Activated B cell treated with CpG ODN at 0.5 μM for 24 hours (primary cell): ENCODE results near the gene ICE2. TPM values are rescaled to one million over a fixed set of nuclear protein-coding genes. Genes with fewer than 3 reads are reported as not detected.

Experiments
- ATAC-seq: fragments of 200-7000 bp; cut with Tn5 transposase; one replicate; pipeline ENCODE4 v1.10.0; 2021; ENCODE audit warnings: low read depth, mild to moderate bottlenecking, moderate library complexity
- CTCF ChIA-PET: fragments of 350-600 bp; sonication (Branson Sonifier 250); formaldehyde crosslinking; loops from one replicate; lab custom pipeline; 2021; ENCODE audit warnings: antibody characterized with exemption; lab: Charles Lee
- POLR2A ChIA-PET: fragments of 350-600 bp; sonication (Branson Sonifier 250); formaldehyde crosslinking; loops from one replicate; lab custom pipeline; 2021; ENCODE audit warnings: antibody characterized with exemption; lab: Charles Lee
- DNase-seq: peaks from one replicate; pipeline ENCODE4 v3.0.0; 2022
- H3K27ac Mint-ChIP-seq: one replicate; pipeline ENCODE4 v1.8.0; 2020; ENCODE audit warnings: mixed read lengths
- H3K27me3 Mint-ChIP-seq: one replicate; pipeline ENCODE4 v1.8.0; 2021; ENCODE audit warnings: mixed read lengths
- H3K36me3 Mint-ChIP-seq: one replicate; pipeline ENCODE4 v1.8.0; 2021; ENCODE audit warnings: low read depth, mixed read lengths
- H3K4me1 Mint-ChIP-seq: one replicate; pipeline ENCODE4 v1.8.0; 2021; ENCODE audit warnings: mixed read lengths
- H3K4me3 Mint-ChIP-seq: one replicate; pipeline ENCODE4 v1.8.0; 2020; ENCODE audit warnings: mild to moderate bottlenecking, mixed read lengths
- H3K9me3 Mint-ChIP-seq: one replicate; pipeline ENCODE4 v1.8.0; 2020; ENCODE audit warnings: mixed read lengths
- CTCF ChIP-seq: fragments of 200-600 bp; IDR thresholded peaks from one replicate; pipeline ENCODE4 v1.8.0; 2022; ENCODE audit warnings: antibody characterized with exemption, mild to moderate bottlenecking
- intact Hi-C: fragments of 100-400 bp; cut with micrococcal nuclease; formaldehyde crosslinking; loops from one replicate; pipeline ENCODE4 v1.15.1; 2024
- total RNA-seq: library from RNA; stranded (reverse); gene quantifications from 2 replicates; pipeline ENCODE4 v1.2.3, GENCODE V29; 2022

ICE2 gene
- total RNA-seq, 1 donor from 2014 or later: 78.0 TPM

DNA sequence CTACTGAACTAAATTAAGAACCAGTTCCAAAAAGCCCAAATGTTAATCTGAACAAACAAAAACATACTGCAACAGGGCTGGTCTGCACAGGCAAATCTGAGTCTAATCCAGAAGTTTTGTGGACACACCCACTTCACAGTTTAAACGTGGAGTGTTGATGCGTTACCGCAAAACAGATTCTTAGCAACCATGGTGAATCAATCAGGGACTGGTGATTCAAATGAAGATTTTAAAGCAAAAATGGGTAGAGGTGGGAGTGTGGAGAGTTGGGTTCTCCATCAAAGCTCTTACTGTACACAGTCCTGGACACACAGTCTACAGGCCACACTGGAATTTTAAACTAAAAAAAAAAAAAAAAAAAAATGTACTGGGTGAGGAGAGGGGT, 86.3 kb downstream of the ICE2 start:
- H3K9me3 Mint-ChIP-seq: no peaks in the 10 kb centered on the region
- H3K4me3 Mint-ChIP-seq: no peak overlapping the region
- no peak overlapping the region for H3K27ac Mint-ChIP-seq
- CTCF ChIA-PET: no interaction called here
- ATAC-seq (no peak), DNase-seq (no peak)
- intact Hi-C loops: loop anchor here (10.0 kb wide), 1 partner anchor 1672 kb away; the partner anchor contains the start of genes C2CD4A and VPS13C
- POLR2A ChIA-PET: no interaction called here
- peaks cover 49% of the 10 kb centered on the region for H3K4me1 Mint-ChIP-seq
- TF ChIP-seq CTCF: no peak
- H3K27me3 Mint-ChIP-seq: no peaks in the 10 kb centered on the region
- peaks cover 48% of the 10 kb centered on the region for H3K36me3 Mint-ChIP-seq

DNA sequence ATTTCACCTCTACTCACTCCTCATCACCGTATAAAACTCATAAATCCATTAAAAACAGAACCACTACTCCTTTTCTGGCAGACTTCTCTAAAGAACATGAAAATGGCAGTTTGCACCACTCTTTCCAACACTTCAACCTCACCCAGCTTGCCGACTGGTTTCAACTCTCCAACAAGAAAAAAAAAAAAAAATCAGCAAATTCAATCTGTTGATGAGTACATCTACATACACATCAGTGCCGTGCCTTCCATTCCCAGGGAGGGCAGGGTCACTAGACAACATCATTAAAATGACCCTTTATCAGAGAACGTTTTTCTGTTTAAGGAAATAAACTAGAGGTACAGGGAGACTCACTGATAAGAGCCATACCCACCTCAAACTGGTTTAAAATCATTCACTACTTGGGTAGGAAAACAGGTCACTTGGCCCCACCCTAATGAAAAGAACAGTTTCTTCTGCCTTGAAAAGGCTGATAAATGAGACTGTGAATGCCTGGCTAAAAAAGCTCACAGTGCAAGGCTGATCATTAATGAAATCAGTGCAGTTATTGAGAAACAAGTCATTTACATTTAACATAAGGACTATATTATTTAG, 87.1 kb downstream of the ICE2 start:
- TF ChIP-seq CTCF: no peak
- H3K4me3 Mint-ChIP-seq: no peak overlapping the region
- CTCF ChIA-PET: no interaction called here
- ATAC-seq (no peak), DNase-seq (no peak)
- POLR2A ChIA-PET: interaction anchor here (0.7 kb wide), 1 partner anchor 20 kb away, joined by 3 read pairs; no protein-coding TSS in a partner anchor
- intact Hi-C loops: loop anchor here (10.0 kb wide), 1 partner anchor 1673 kb away; the partner anchor contains the start of genes C2CD4A and VPS13C
- H3K4me1 Mint-ChIP-seq: peaks cover 46% of the 10 kb centered on the region
- no peaks in the 10 kb centered on the region for H3K27me3 Mint-ChIP-seq
- H3K36me3 Mint-ChIP-seq: peaks cover 44% of the 10 kb centered on the region
- no peak overlapping the region for H3K27ac Mint-ChIP-seq
- H3K9me3 Mint-ChIP-seq: no peaks in the 10 kb centered on the region

- H3K27ac Mint-ChIP-seq: no peak overlapping the region
- H3K36me3 Mint-ChIP-seq: peaks cover 45% of the 10 kb centered on the region
- DNase-seq (no peak), ATAC-seq (no peak)
- CTCF ChIA-PET: no interaction called here
- TF ChIP-seq CTCF: no peak
- no peaks in the 10 kb centered on the region for H3K9me3 Mint-ChIP-seq
- no peaks in the 10 kb centered on the region for H3K27me3 Mint-ChIP-seq
- H3K4me3 Mint-ChIP-seq: no peak overlapping the region
- POLR2A ChIA-PET: interaction anchor here (0.7 kb wide), 1 partner anchor 19 kb away, joined by 3 read pairs; no protein-coding TSS in a partner anchor
- intact Hi-C loops: loop anchor here (10.0 kb wide), 1 partner anchor 1674 kb away; the partner anchor contains the start of genes C2CD4A and VPS13C
- H3K4me1 Mint-ChIP-seq: peaks cover 38% of the 10 kb centered on the region
These were observed 88.0 kb downstream of the ICE2 start for GRCh38 chr15:60390871-60391501.

DNA sequence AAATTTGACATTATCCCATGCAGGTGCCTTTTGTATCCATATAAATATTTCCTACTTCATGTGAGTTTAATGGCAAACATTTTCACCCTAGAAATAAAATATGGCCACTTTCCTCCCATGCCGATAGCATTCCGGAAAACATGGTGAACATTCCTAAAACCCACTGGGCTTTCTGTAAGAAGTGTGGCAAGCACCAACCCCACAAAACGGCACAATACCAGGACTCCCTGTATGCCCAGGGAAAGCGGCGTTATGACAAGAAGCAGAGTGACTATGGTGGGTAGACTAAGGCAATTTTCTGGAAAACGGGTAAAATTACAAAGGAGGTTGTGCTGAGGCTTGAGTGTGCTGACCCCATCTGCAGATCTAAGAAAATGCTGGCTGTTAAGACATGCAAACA, 88.7 kb downstream of the ICE2 start:
- DNase-seq (no peak), ATAC-seq (no peak)
- Mint-ChIP-seq H3K27me3 (no peaks in the 10 kb centered on the region), H3K9me3 (no peaks in the 10 kb centered on the region), H3K4me3 (no peak overlapping the region), H3K27ac (no peak overlapping the region), H3K4me1 (peaks cover 31% of the 10 kb centered on the region), H3K36me3 (peaks cover 39% of the 10 kb centered on the region)
- intact Hi-C loops: loop anchor here (10.0 kb wide), 1 partner anchor 1675 kb away; the partner anchor contains the start of genes C2CD4A and VPS13C
- TF ChIP-seq CTCF: no peak
- POLR2A ChIA-PET: no interaction called here
- CTCF ChIA-PET: interaction anchor here (0.9 kb wide), 1 partner anchor 29 kb away, joined by 3 read pairs; no protein-coding TSS in a partner anchor
